PFSK-1 (cell line): ENCODE results near the gene ZDHHC14.

Source experiments
- FOXP2 ChIP-seq: optimal IDR thresholded peaks from 2 replicates; pipeline ENCODE3; 2011; ENCODE audit warnings: borderline replicate concordance, control low read depth, inconsistent platforms; ENCODE audit not compliant: insufficient read depth; ENCODE audit errors: extremely low read length, extremely low read depth
- POLR2AphosphoS5 ChIP-seq: IDR thresholded peaks from 2 replicates; pipeline ENCODE4 v1.6.1; 2012; ENCODE audit warnings: low read depth, mild to moderate bottlenecking, control low read depth, low read length, moderate library complexity
- SIN3A ChIP-seq: IDR thresholded peaks from 2 replicates; pipeline ENCODE4 v1.6.1; 2012; ENCODE audit warnings: mild to moderate bottlenecking, low read length, moderate library complexity, borderline replicate concordance; ENCODE audit not compliant: insufficient read depth
- TAF1 ChIP-seq: IDR thresholded peaks from 2 replicates; pipeline ENCODE4 v1.6.1; 2012; ENCODE audit warnings: low read length, control low read depth, borderline replicate concordance; ENCODE audit not compliant: insufficient read depth
- TF ChIP-seq, protein P1 (sequence below), 2 experiments: IDR thresholded peaks; 2 replicates each; pipeline versions ENCODE4 v1.6.1 to v1.8.0; 2011 to 2012; ENCODE audit warnings: low read depth in 2 of 2, low read length in 2 of 2, control low read depth in 1 of 2, inconsistent platforms in 1 of 2, mild to moderate bottlenecking in 1 of 2, moderate library complexity in 1 of 2; ENCODE audit not compliant: insufficient read depth in 1 of 2

The ZDHHC14 gene

DNA sequence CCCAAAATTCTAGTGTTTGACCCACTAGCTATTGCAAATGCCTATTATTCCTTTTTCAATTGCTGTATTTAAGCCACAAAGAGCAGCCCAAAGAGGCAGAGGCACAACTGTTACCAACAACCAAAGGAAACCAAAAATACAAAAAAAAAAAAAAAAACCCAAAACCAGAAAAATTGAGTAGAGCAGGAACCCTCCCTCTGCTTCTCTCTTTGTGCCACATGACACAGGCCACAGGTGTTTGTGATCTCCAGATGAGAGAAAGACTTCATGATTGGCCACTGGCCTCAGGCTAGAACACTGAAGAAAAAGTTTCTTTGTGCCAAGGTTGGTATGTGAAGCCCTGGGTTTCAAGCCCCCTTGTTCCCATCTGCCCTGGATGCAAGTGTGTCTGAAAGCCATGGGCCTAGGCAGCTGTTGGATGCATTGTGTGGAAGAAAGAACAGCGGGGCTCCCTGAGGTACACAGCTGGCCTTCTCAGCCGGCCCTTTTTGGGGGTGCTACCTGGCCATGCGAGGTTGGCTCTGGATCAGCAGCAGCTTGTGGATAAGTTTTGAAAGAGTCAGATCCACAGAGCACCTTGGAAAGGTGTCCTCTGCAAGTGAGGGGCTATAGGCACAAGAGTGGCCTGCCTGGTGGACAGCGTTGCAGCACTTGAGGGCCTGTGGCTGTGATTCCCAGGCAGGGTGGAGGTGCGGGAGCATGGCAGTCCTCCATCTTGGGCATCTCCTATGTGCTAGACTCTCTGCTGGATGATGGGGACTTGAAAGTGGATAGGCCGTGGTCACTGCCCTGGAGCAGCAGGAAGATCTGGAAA, 204.5 kb downstream of the ZDHHC14 start:
- TF ChIP-seq TAF1 (no peak), POLR2AphosphoS5 (no peak), SIN3A (no peak), FOXP2 (no peak)
- TF ChIP-seq, protein P1, sequence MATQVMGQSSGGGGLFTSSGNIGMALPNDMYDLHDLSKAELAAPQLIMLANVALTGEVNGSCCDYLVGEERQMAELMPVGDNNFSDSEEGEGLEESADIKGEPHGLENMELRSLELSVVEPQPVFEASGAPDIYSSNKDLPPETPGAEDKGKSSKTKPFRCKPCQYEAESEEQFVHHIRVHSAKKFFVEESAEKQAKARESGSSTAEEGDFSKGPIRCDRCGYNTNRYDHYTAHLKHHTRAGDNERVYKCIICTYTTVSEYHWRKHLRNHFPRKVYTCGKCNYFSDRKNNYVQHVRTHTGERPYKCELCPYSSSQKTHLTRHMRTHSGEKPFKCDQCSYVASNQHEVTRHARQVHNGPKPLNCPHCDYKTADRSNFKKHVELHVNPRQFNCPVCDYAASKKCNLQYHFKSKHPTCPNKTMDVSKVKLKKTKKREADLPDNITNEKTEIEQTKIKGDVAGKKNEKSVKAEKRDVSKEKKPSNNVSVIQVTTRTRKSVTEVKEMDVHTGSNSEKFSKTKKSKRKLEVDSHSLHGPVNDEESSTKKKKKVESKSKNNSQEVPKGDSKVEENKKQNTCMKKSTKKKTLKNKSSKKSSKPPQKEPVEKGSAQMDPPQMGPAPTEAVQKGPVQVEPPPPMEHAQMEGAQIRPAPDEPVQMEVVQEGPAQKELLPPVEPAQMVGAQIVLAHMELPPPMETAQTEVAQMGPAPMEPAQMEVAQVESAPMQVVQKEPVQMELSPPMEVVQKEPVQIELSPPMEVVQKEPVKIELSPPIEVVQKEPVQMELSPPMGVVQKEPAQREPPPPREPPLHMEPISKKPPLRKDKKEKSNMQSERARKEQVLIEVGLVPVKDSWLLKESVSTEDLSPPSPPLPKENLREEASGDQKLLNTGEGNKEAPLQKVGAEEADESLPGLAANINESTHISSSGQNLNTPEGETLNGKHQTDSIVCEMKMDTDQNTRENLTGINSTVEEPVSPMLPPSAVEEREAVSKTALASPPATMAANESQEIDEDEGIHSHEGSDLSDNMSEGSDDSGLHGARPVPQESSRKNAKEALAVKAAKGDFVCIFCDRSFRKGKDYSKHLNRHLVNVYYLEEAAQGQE (IDR thresholded peaks at IDR 0.05; ENCODE audit: insufficient read depth in 1 of 2, low read depth in 2 of 2, low read length in 2 of 2) = no peak

DNA sequence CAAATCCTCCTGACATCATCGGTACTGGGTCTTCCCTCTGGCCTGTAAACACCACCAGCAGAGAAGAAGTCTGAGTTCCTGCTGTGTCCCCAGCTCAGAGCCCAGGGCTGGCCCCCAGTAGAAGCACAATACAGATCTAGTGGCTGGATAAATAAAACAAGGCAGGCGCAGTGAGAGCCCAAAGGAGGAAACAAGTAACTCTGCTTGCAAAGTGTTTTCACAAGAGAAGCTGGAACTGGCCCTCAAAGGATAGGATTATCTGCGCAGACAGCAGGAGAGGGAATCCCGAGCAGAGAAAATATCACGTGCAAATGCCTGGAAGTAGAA, 205.1 kb downstream of the ZDHHC14 start:
- TF ChIP-seq POLR2AphosphoS5 = no peak
- TF ChIP-seq FOXP2 = no peak
- no peak for TF ChIP-seq TAF1
- TF ChIP-seq, protein P1 (IDR thresholded peaks at IDR 0.05; ENCODE audit: insufficient read depth in 1 of 2, low read depth in 2 of 2, low read length in 2 of 2) = no peak
- no peak for TF ChIP-seq SIN3A

DNA sequence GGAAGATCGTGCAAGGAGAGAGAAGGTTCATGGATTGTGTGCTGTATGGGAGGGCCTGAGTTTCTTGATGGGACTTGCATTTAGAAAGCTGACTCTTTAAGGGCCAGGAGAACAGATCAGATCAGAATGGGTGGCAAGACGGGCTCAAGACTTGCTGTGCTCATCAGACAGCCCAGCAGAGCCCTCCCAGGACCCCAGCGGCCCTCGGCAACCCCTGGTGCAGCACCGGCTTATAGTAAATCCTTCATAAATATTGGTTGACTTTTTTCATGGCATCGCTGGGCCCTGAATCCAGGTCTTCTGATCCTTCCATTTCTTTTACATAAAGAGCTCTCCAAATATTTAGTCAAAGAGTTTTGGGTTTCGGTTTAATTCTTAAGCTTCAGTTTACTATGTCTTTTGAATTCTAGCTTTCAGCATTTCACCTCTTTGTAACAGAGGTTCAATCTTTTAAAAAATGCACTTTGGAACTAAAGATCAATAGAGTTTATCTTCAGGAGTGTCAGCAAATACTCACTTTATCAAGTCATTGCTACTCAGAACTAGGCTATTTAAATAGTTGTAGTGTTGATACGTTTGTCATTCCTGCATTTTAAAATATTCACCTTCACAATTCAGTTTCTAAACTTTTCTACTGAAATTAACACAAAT, 205.6 kb downstream of the ZDHHC14 start:
- TF ChIP-seq SIN3A (no peak), TAF1 (no peak), FOXP2 (no peak), POLR2AphosphoS5 (no peak)
- TF ChIP-seq, protein P1 (IDR thresholded peaks at IDR 0.05; ENCODE audit: insufficient read depth in 1 of 2, low read depth in 2 of 2, low read length in 2 of 2) = no peak

DNA sequence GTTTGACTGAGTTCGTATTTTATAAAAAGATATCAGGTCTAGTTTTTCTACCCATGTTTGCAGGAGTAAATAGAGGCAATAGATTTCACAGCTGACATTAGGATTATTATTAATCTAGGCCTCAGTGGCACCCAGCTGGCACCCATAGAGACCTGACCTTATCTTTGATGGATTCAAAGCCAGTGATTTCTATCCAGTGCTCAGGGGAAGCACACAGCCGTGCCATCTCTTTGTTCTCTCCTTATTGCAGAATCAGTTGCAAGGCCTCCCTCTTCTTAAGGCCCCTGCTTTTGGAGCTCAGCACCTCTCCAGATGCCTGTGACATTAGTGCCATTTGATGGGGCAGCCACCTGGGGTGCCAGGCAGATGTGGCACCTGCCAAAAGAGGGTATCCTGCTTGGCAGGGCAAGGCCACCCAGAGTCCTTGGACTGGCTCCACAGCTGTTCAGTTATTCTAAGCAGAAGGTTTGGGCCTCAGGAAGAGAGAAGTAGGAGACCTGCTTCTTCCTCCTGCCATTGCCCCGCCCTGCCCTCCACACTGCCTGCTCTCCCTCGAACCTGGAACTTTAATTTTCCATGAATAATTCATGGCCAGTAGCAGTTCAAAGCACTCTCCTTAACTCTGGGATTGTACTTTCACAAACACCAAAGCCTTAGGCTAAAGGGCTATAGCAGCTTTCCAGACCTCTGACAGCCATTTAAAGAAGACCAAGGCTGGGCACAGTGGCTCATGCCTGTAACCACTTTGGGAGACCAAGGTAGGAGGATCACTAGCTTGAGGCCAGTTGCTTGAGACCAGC, 206.3 kb downstream of the ZDHHC14 start:
- TF ChIP-seq FOXP2 = no peak
- no peak for TF ChIP-seq POLR2AphosphoS5
- TF ChIP-seq SIN3A = no peak
- no peak for TF ChIP-seq TAF1
- TF ChIP-seq, protein P1 (IDR thresholded peaks at IDR 0.05; ENCODE audit: insufficient read depth in 1 of 2, low read depth in 2 of 2, low read length in 2 of 2) = no peak
